Upper lobe of left lung (tissue), 6 donors: ENCODE data around the gene CHST11. TPM values are rescaled to one million over a fixed set of nuclear protein-coding genes. Genes with fewer than 3 reads are reported as not detected.
"Not testable (repeated sequence)": the region's sequence is repeated elsewhere in the genome, so short reads cannot be mapped to it uniquely, and the experiment has no call there.

Source experiments
- ATAC-seq, 2 donors: fragments of 200-7000 bp; cut with Tn5 transposase; one replicate each; pipeline ENCODE4 v1.9.1; 2022; ENCODE audit warnings: mild to moderate bottlenecking in 2 of 2, moderate library complexity in 2 of 2; ENCODE audit not compliant: low FRiP score in 2 of 2
- DNase-seq, 2 donors: peaks; one replicate each; pipeline ENCODE4 v3.0.0-alpha.2; 2019 to 2020
- H3K27ac ChIP-seq, 4 donors: fragments of 200-600 bp; sonication (generic); one replicate each; pipeline ENCODE4 v1.5.1; 2016 to 2019
- H3K27me3 ChIP-seq, 4 donors: fragments of 200-600 bp; sonication (generic); one replicate each; pipeline ENCODE4 v1.5.1; 2017 to 2019
- H3K36me3 ChIP-seq, 4 donors: fragments of 200-600 bp; sonication (generic); one replicate each; pipeline ENCODE4 v1.5.1; 2016 to 2019
- H3K4me1 ChIP-seq, 4 donors: fragments of 200-600 bp; sonication (generic); one replicate each; pipeline ENCODE4 v1.5.1; 2018 to 2019
- H3K4me3 ChIP-seq, 4 donors: fragments of 200-600 bp; sonication (generic); one replicate each; pipeline ENCODE4 v1.5.1; 2017 to 2019; ENCODE audit warnings: mild to moderate bottlenecking in 2 of 4, moderate library complexity in 1 of 4
- H3K9me3 ChIP-seq, 4 donors: fragments of 200-600 bp; sonication (generic); one replicate each; pipeline ENCODE4 v1.5.1; 2018 to 2019
- CTCF ChIP-seq, 6 experiments: fragments of 450-650 bp in 4 of 6; fragments of 200-600 bp in 2 of 6; sonication (generic) in 2 of 6; IDR thresholded peaks; one replicate each; pipeline ENCODE4 v1.5.1; 2016 to 2019; ENCODE audit warnings: antibody characterized with exemption in 6 of 6
- EP300 ChIP-seq, 4 donors: sonication (generic); formaldehyde crosslinking; IDR thresholded peaks; one replicate each; pipeline ENCODE4 v1.5.1; 2017; ENCODE audit warnings: antibody characterized with exemption in 4 of 4, control low read depth in 2 of 4
- POLR2A ChIP-seq, 4 donors: fragments of 450-650 bp; IDR thresholded peaks; one replicate each; pipeline ENCODE4 v1.5.1; 2016 to 2017; ENCODE audit warnings: antibody characterized with exemption in 4 of 4, mild to moderate bottlenecking in 2 of 4
- POLR2AphosphoS5 ChIP-seq, 2 donors: sonication (generic); formaldehyde crosslinking; IDR thresholded peaks; one replicate each; pipeline ENCODE4 v1.5.1; 2017; ENCODE audit warnings: antibody characterized with exemption in 2 of 2
- WGBS, 2 donors: methylation state at CpG; one replicate each; pipeline ENCODE4 v1.1.5; 2017 to 2018; 5-methylcytosine and 5-hydroxymethylcytosine counted together
- total RNA-seq, 6 donors: library from RNA; depleted of rRNA in 4 of 6; stranded (reverse); fragments of >200 nt in 4 of 6; gene quantifications; one replicate each; pipeline versions ENCODE4 v1.1.0 to v1.2.1, GENCODE V29; 2016 to 2021
- donor health status: DM: no; HTN: no; CAD: no; lungs with moderate emphysema.
- donor health status: DM: no; HTN: yes; CAD: no; lungs with severe emphysema.

CHST11 gene
- total RNA-seq, 6 donors from 2014 or later, result 40.4 to 234 (median 58.4) TPM

GRCh38 chr12:104568935-104569334 is 112.2 kb downstream of the CHST11 start:
- 71 to 78% methylated on average over 4 of the region's 4 CpGs for WGBS, 2 donors

GRCh38 chr12:104569346-104570173 is 112.8 kb downstream of the CHST11 start:
- H3K27ac ChIP-seq, result peak overlapping the region in 3 of 4 donors; percentile 49 to 76 (median 75)
- 52 to 59% methylated on average over 8 of the region's 8 CpGs for WGBS, 2 donors
- H3K4me3 ChIP-seq, result no peak overlapping the region
- peak; percentile 71 to 81 for ATAC-seq
- H3K36me3 ChIP-seq, result no peaks in the 10 kb centered on the region
- peak in 1 of 2 donors; percentile 67 for DNase-seq
- H3K9me3 ChIP-seq, result no peaks in the 10 kb centered on the region
- no peaks in the 10 kb centered on the region for H3K27me3 ChIP-seq
- peaks cover 10 to 41% (median 18%) of the 10 kb centered on the region in 4 donors for H3K4me1 ChIP-seq
- TF ChIP-seq EP300 (IDR thresholded peaks at IDR 0.05) (no peak), CTCF (IDR thresholded peaks at IDR 0.05) (no peak), POLR2AphosphoS5 (IDR thresholded peaks at IDR 0.05) (no peak), POLR2A (IDR thresholded peaks at IDR 0.05) (no peak)

More at GRCh38 chr12:104568935-104569334, 112.2 kb downstream of the CHST11 start:
- H3K4me3 ChIP-seq, result no peak overlapping the region
- no peaks in the 10 kb centered on the region for H3K36me3 ChIP-seq
- no peaks in the 10 kb centered on the region for H3K9me3 ChIP-seq
- no peak for DNase-seq
- no peak for TF ChIP-seq CTCF (IDR thresholded peaks at IDR 0.05)
- TF ChIP-seq POLR2AphosphoS5 (IDR thresholded peaks at IDR 0.05), result no peak
- no peak for TF ChIP-seq POLR2A (IDR thresholded peaks at IDR 0.05)
- no peak for TF ChIP-seq EP300 (IDR thresholded peaks at IDR 0.05)
- no peak for ATAC-seq
- peak overlapping the region in 1 of 4 donors; percentile 75 for H3K27ac ChIP-seq
- H3K4me1 ChIP-seq, result peaks cover 10 to 41% (median 18%) of the 10 kb centered on the region in 4 donors
- H3K27me3 ChIP-seq, result no peaks in the 10 kb centered on the region

DNA sequence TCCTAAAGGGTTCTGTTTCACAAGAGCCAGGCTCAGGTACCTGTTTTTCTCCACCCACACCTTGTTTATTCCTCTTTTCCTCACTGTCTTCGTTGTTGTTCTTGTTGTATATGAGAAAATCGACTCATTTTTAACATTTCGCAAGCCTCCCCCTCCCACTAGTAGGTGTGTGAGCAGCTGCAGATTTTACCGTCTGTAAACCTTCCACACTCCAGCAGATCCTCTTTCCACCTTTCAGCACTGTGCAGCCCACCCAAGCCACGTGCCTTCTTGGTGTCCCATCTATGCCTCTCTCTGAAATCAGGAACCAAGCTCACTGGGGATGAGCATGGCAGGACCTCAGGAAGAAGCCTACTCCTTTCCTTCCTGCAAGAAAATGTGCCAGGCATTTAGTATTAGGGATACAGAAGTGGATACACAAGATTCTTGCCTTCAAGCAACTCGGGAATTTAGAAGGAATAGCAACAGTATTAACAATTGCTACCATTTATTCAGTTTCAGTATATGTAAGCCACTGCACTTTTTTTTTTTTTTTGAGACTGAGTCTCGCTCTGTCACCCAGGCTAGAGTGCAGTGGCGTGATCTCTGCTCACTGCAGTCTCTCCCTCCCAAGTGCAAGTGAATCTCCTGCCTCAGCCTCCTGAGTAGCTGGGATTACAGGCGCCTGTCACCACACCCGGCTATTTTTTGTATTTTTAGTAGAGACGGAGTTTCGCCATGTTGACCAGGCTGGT is 113.6 kb downstream of the CHST11 start:
- ATAC-seq, result peak; percentile 24 to 49
- Histone ChIP-seq H3K9me3 (no peaks in the 10 kb centered on the region), H3K4me1 (peaks cover 10 to 45% (median 18%) of the 10 kb centered on the region in 4 donors), H3K27ac (peak overlapping the region in 3 of 4 donors; percentile 49 to 76 (median 75)), H3K4me3 (no peak overlapping the region), H3K27me3 (no peaks in the 10 kb centered on the region), H3K36me3 (no peaks in the 10 kb centered on the region)
- 57 to 63% methylated on average over 12 of the region's 12 CpGs for WGBS, 2 donors
- no peak for DNase-seq
- TF ChIP-seq CTCF (IDR thresholded peaks at IDR 0.05) (no peak), POLR2A (IDR thresholded peaks at IDR 0.05) (no peak), EP300 (IDR thresholded peaks at IDR 0.05) (no peak), POLR2AphosphoS5 (IDR thresholded peaks at IDR 0.05) (no peak)

DNA sequence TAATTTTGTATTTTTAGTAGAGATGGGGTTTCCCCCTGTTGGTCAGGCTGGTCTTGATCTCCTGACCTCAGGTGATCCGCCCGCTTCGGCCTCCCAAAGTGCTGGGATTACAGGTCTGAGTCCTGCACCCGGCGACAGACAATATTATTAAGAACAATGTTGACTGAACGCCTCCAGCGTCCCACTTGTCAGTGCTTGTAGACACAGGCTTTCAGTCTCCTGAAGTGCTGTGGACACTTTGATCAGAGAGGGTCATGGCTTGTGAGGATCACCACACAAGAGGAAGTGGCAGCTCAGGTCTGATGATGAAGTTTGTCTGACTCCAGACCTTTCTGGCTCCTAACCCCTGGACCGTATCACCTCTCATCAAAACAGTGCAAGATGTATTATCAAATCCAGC is 114.6 kb downstream of the CHST11 start:
- ATAC-seq (peak in 1 of 2 donors; percentile 51), DNase-seq (no peak)
- H3K4me1 ChIP-seq, result peaks cover 10 to 43% (median 15%) of the 10 kb centered on the region in 4 donors
- no peak overlapping the region for H3K4me3 ChIP-seq
- H3K9me3 ChIP-seq, result no peaks in the 10 kb centered on the region
- H3K27me3 ChIP-seq, result no peaks in the 10 kb centered on the region
- H3K36me3 ChIP-seq, result no peaks in the 10 kb centered on the region
- TF ChIP-seq EP300 (IDR thresholded peaks at IDR 0.05) (no peak), POLR2AphosphoS5 (IDR thresholded peaks at IDR 0.05) (no peak), CTCF (IDR thresholded peaks at IDR 0.05) (no peak), POLR2A (IDR thresholded peaks at IDR 0.05) (no peak)
- H3K27ac ChIP-seq, result no peak overlapping the region
- 71 to 82% methylated on average over 4 to 8 of the region's 8 CpGs for WGBS, 2 donors

GRCh38 chr12:104574353-104574752 is 117.6 kb downstream of the CHST11 start:
- H3K36me3 ChIP-seq, ATAC-seq, H3K27me3 ChIP-seq, H3K9me3 ChIP-seq, H3K27ac ChIP-seq, DNase-seq, H3K4me3 ChIP-seq: not testable (repeated sequence)
- H3K4me1 ChIP-seq, result peaks cover 10 to 30% (median 11%) of the 10 kb centered on the region in 4 donors
- WGBS, 2 donors, result 91 to 96% methylated on average over 1 to 3 of the region's 3 CpGs

GRCh38 chr12:104574758-104575157 is 118.0 kb downstream of the CHST11 start:
- H3K27ac ChIP-seq, H3K9me3 ChIP-seq, ATAC-seq, DNase-seq, H3K36me3 ChIP-seq, H3K4me3 ChIP-seq, H3K27me3 ChIP-seq: not testable (repeated sequence)
- peaks cover 7 to 26% (median 9%) of the 10 kb centered on the region in 4 donors for H3K4me1 ChIP-seq
- 81 to 90% methylated on average over 6 of the region's 6 CpGs for WGBS, 2 donors
